ENCODE measurements around the gene NLRP12. TPM values are rescaled to one million over a fixed set of nuclear protein-coding genes. Genes with fewer than 3 reads are reported as not detected.

Gene NLRP12
- total RNA-seq, 2 donors from 2014 or later = 0.97 TPM; not detected in 1

DNA sequence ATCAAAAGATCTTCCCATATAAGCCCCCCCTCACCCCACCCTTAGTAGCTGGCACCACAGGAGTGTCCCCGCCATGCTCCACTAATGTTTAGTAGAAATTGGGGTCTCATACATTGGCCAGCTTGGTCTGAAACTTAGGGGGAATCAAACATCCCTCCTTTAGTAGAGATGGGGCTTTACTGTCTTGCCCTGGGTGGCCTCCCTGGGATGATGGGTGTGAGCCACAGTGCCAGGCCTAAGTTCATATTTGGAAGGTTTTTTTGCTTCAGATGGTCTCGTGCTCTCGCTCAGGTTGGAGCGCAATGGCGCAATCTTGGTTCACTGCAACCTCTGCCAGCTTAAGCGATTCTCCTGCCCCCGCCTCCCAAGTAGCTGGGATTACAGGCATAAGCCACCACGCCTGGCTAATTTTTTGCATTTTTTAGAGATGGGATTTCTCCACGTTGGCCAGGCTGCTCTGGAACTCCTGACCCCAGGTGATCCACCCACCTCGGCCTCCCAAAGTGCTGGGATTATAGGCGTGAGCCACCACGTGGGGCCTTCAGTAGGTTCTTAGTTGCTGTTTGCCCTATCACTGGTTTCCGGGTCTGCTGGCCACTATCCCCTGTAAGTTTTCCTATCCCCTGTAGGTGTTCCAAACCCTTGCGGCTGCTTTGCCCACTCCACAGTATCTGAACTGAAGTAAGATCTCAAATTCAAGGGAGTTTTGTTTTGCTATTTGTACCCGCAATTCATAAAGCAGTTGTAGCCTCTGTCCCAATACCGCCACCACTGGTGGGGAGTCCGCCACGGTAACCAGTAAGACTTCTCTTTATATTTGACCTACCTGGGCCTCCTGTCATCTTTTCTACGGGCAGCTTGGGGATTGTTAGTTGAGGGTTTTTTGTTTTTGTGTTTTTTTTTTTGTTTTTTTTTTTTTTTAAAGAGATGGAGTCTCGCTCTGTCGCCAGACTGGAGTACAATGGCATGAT, 34.1 kb downstream of the NLRP12 start:
- no peaks in the 10 kb centered on the region for H3K36me3 ChIP-seq
- no peak overlapping the region for H3K4me3 ChIP-seq
- whole genome bisulfite sequencing = 86% methylated on average over 21 of the region's 21 CpGs
- H3K27ac ChIP-seq = no peak overlapping the region
- H3K4me1 ChIP-seq (replicated peaks) = no peaks in the 10 kb centered on the region
- no peaks in the 10 kb centered on the region for H3K9me3 ChIP-seq
- DNase-seq (ENCODE audit: low spot score) = no peak
- TF ChIP-seq, protein P1, sequence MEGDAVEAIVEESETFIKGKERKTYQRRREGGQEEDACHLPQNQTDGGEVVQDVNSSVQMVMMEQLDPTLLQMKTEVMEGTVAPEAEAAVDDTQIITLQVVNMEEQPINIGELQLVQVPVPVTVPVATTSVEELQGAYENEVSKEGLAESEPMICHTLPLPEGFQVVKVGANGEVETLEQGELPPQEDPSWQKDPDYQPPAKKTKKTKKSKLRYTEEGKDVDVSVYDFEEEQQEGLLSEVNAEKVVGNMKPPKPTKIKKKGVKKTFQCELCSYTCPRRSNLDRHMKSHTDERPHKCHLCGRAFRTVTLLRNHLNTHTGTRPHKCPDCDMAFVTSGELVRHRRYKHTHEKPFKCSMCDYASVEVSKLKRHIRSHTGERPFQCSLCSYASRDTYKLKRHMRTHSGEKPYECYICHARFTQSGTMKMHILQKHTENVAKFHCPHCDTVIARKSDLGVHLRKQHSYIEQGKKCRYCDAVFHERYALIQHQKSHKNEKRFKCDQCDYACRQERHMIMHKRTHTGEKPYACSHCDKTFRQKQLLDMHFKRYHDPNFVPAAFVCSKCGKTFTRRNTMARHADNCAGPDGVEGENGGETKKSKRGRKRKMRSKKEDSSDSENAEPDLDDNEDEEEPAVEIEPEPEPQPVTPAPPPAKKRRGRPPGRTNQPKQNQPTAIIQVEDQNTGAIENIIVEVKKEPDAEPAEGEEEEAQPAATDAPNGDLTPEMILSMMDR (IDR thresholded peaks at IDR 0.05) = no peak
- TF ChIP-seq POLR2AphosphoS5 (IDR thresholded peaks at IDR 0.05) (no peak), POLR2A (IDR thresholded peaks at IDR 0.05) (no peak)
- intact Hi-C loops (cut with DNase I) = no loop called here
- no peaks in the 10 kb centered on the region for H3K27me3 ChIP-seq (replicated peaks; ENCODE audit: insufficient read depth)

DNA sequence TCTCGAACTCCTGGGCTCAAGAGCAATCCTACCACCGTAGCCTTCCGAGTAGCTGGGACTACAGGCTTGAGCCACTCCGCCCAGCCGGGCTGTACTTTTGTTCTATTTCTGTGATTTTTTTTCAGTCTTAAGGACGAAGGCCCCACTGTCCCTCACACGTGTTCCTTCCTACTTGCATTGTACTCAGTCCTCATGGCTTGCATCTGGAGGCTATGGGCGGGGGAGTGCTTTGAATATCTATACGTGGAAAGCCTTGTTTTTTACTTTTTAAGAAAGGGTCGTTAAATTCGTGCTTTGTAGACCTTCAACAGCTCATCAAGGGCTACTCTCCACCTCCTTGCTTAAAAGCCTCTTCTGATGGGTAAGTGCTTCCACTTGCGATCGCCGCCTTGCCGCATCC, 36.8 kb downstream of the NLRP12 start:
- H3K9me3 ChIP-seq = no peaks in the 10 kb centered on the region
- intact Hi-C loops (cut with DNase I) = no loop called here
- H3K27ac ChIP-seq = no peak overlapping the region
- no peak overlapping the region for H3K4me3 ChIP-seq
- 83% methylated on average over 15 of the region's 15 CpGs for WGBS
- no peaks in the 10 kb centered on the region for H3K4me1 ChIP-seq (replicated peaks)
- TF ChIP-seq POLR2A (IDR thresholded peaks at IDR 0.05) (no peak), POLR2AphosphoS5 (IDR thresholded peaks at IDR 0.05) (no peak)
- TF ChIP-seq, protein P1 (IDR thresholded peaks at IDR 0.05) = no peak
- H3K36me3 ChIP-seq = no peaks in the 10 kb centered on the region
- DNase-seq (ENCODE audit: low spot score) = no peak
- H3K27me3 ChIP-seq (replicated peaks; ENCODE audit: insufficient read depth) = no peaks in the 10 kb centered on the region

DNA sequence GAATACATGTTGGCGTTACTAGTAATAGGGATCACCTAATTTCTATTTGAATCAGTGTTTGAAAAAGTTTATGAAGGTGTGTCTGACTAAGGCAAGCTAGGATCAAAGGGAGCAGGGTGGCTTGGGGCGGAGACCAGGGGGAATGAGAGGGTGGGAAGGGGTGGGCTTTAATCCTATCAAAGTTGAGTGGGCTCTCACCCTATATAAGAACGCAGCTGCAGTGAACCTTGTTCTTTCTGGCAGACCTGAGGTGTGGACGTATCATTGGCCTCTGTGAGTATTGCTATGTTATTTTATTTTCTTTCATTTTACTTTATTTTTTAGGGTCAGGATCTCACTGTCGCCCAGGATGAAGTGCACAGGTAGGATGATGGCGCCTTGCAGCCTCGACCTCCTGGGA, 37.4 kb downstream of the NLRP12 start:
- no peak for DNase-seq (ENCODE audit: low spot score)
- Histone ChIP-seq H3K27me3 (replicated peaks; ENCODE audit: insufficient read depth) (no peaks in the 10 kb centered on the region), H3K9me3 (no peaks in the 10 kb centered on the region), H3K4me1 (replicated peaks) (no peaks in the 10 kb centered on the region), H3K36me3 (no peaks in the 10 kb centered on the region), H3K27ac (no peak overlapping the region), H3K4me3 (no peak overlapping the region)
- 89% methylated on average over 7 of the region's 7 CpGs for WGBS
- intact Hi-C loops (cut with DNase I) = no loop called here
- TF ChIP-seq POLR2A (IDR thresholded peaks at IDR 0.05) (no peak), POLR2AphosphoS5 (IDR thresholded peaks at IDR 0.05) (no peak)
- TF ChIP-seq, protein P1 (IDR thresholded peaks at IDR 0.05) = no peak

DNA sequence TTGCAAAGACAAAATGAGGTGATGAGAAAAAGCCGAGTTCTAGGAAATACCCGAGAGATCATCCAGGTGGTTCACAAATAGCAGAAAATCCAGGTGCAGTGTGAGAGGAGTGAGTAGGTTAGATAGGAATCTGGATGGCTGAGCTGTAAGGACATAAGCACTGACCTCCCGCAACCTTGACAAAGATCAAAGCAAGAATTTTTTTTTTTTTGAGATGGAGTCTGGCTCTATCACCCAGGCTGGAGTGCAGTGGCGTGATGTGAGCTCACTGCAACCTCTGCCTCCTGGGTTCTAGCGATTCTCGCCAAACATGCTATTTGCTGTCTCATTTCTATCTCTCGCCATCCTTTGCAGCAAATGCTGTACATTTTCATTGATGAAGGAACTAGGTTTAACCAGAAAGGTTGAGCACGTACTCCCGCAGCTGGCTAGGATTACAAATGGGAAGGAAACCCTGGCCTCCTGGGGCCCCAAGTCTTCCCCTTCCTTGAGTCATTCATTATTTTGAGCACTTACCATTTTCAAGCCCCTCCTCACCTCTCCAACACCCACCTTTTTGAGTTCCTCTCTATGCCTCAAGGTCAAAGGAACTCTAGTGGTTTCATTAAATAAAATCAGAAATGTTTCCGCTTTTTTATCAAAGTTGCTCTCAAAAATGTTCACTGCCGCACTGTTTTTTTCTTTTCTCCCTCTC, 38.8 kb downstream of the NLRP12 start:
- Histone ChIP-seq H3K9me3 (no peaks in the 10 kb centered on the region), H3K4me3 (no peak overlapping the region), H3K4me1 (replicated peaks) (no peaks in the 10 kb centered on the region), H3K36me3 (no peaks in the 10 kb centered on the region), H3K27ac (no peak overlapping the region), H3K27me3 (replicated peaks; ENCODE audit: insufficient read depth) (no peaks in the 10 kb centered on the region)
- TF ChIP-seq POLR2AphosphoS5 (IDR thresholded peaks at IDR 0.05) = no peak
- TF ChIP-seq POLR2A (IDR thresholded peaks at IDR 0.05) = no peak
- TF ChIP-seq, protein P1 (IDR thresholded peaks at IDR 0.05) = no peak
- intact Hi-C loops (cut with DNase I) = no loop called here
- WGBS = 56% methylated on average over 11 of the region's 11 CpGs
- no peak for DNase-seq (ENCODE audit: low spot score)
